Panc1 (cell line): Measurements from ENCODE around the gene GADD45A. TPM values are rescaled to one million over a fixed set of nuclear protein-coding genes. Genes with fewer than 3 reads are reported as not detected.
A peak's percentile ranks its signal among the peaks of the same experiment; 100 is the strongest.

Experiments used
- ATAC-seq: fragments of 200-7000 bp; cut with Tn5 transposase; 2 replicates; pipeline ENCODE4 v1.9.1; 2020; ENCODE audit warnings: mild to moderate bottlenecking, moderate library complexity
- BruUV-seq: library from RNA; stranded (reverse); fragments of 400-500 nt; replicated peaks from 2 replicates; lab custom pipeline; 2021; lab: Mats Ljungman, UMichigan
- CTCF ChIA-PET: fragments of 300-600 bp; sonication (Branson Sonifier 250); formaldehyde crosslinking; loops from one replicate; lab custom pipeline; 2022; ENCODE audit warnings: antibody characterized with exemption; lab: Charles Lee
- POLR2A ChIA-PET: fragments of 300-600 bp; sonication (Branson Sonifier 250); formaldehyde crosslinking; loops from one replicate; lab custom pipeline; 2022; ENCODE audit warnings: antibody characterized with exemption; lab: Charles Lee
- DNase-seq: peaks from one replicate; pipeline ENCODE4 v3.0.0-alpha.2; 2010; ENCODE audit warnings: low read depth, low spot score
- H3K27ac ChIP-seq: 2 replicates; pipeline ENCODE4 v1.5.1; 2011; ENCODE audit warnings: mild to moderate bottlenecking, low read length, inconsistent platforms
- H3K27me3 ChIP-seq: fragments of 200-500 bp; sonication (Bioruptor generic); 2 replicates; pipeline ENCODE4 v1.6.0; 2014; ENCODE audit warnings: low read length, inconsistent platforms; ENCODE audit not compliant: control insufficient read depth, insufficient read depth
- H3K36me3 ChIP-seq: fragments of 200-500 bp; sonication (Bioruptor generic); 2 replicates; pipeline ENCODE4 v1.5.1; 2014; ENCODE audit warnings: inconsistent platforms, mild to moderate bottlenecking, low read length, moderate library complexity; ENCODE audit not compliant: control insufficient read depth, insufficient read depth
- H3K4me1 ChIP-seq: 2 replicates; pipeline ENCODE4 v1.5.1; 2011; ENCODE audit warnings: inconsistent platforms, mild to moderate bottlenecking, low read length, moderate library complexity; ENCODE audit not compliant: control insufficient read depth, insufficient read depth
- H3K4me3 ChIP-seq, 2 experiments: 2 replicates each; pipeline ENCODE4 v1.5.1; 2011 to 2012; ENCODE audit warnings: low read depth in 2 of 2, low read length in 2 of 2, mild to moderate bottlenecking in 2 of 2, inconsistent platforms in 1 of 2, moderate library complexity in 1 of 2
- H3K9me3 ChIP-seq: fragments of 200-500 bp; sonication (Bioruptor generic); 2 replicates; pipeline ENCODE4 v1.5.1; 2014; ENCODE audit warnings: low read depth, mild to moderate bottlenecking, inconsistent platforms, low read length, moderate library complexity; ENCODE audit not compliant: control insufficient read depth, insufficient read depth
- CTCF ChIP-seq: fragments of 450-650 bp; IDR thresholded peaks from 2 replicates; pipeline ENCODE4 v1.5.1; 2017; ENCODE audit warnings: mild to moderate bottlenecking
- POLR2AphosphoS5 ChIP-seq: IDR thresholded peaks from 2 replicates; pipeline ENCODE4 v1.6.1; 2012; ENCODE audit warnings: mild to moderate bottlenecking, low read depth, low read length, moderate library complexity
- REST ChIP-seq, 2 experiments: IDR thresholded peaks; 2 replicates each; pipeline ENCODE4 v1.6.1; 2011 to 2012; ENCODE audit warnings: low read depth in 2 of 2, control low read depth in 1 of 2, low read length in 1 of 2, mild to moderate bottlenecking in 1 of 2, moderate library complexity in 1 of 2; ENCODE audit not compliant: insufficient read depth in 1 of 2
- SIN3A ChIP-seq: IDR thresholded peaks from 2 replicates; pipeline ENCODE4 v1.6.1; 2012; ENCODE audit warnings: low read depth, mild to moderate bottlenecking, low read length, moderate library complexity, borderline replicate concordance; ENCODE audit not compliant: insufficient read depth
- TCF7L2 ChIP-seq: IDR thresholded peaks from 2 replicates; pipeline ENCODE4 v1.6.1; 2011; ENCODE audit warnings: mild to moderate bottlenecking, low read depth, low read length, inconsistent platforms
- in situ Hi-C: cut with HindIII; loops from 2 replicates; pipeline ENCODE4 v1.10.0; 2016; ENCODE audit warnings: low sequenced_read_pairs, low pct_unique_long_range_greater_than_20kb
- intact Hi-C: fragments of 100-400 bp; cut with micrococcal nuclease; formaldehyde crosslinking; loops from one replicate; pipeline ENCODE4 v1.10.0; 2022; ENCODE audit not compliant: unreplicated experiment
- total RNA-seq: library from RNA; stranded (reverse); gene quantifications from one replicate; pipeline ENCODE4 v1.2.1, GENCODE V29; 2021; ENCODE audit not compliant: unreplicated experiment

The GADD45A gene
- total RNA-seq, 1 experiment from 2014 or later: 106 TPM

GRCh38 chr1:67689267-67690017, 4.4 kb downstream of the GADD45A start:
- no TSS peak for BruUV-seq
- Histone ChIP-seq H3K27me3 (no peaks in the 10 kb centered on the region), H3K27ac (peak overlapping the region; percentile 92), H3K9me3 (no peaks in the 10 kb centered on the region), H3K4me3 (no peak overlapping the region), H3K4me1 (peaks cover 27% of the 10 kb centered on the region), H3K36me3 (peaks cover 21% of the 10 kb centered on the region)
- intact Hi-C loops (loop anchor here (5.0 to 10.0 kb wide), 3 partner anchors 58 to 155 kb away; no protein-coding TSS in a partner anchor), in situ Hi-C loops (no loop called here)
- 0 out of 2 replicates have a peak, but pooled peaks have one; percentile 56 for TF ChIP-seq POLR2AphosphoS5
- TF ChIP-seq TCF7L2: 0 out of 2 replicates have a peak, but pooled peaks have one; percentile 16
- TF ChIP-seq SIN3A: no peak
- ChIA-PET POLR2A (no interaction called here), CTCF (no interaction called here)
- no peak for DNase-seq
- ATAC-seq: no peak

GRCh38 chr1:67690018-67690363, 5.0 kb downstream of the GADD45A start:
- peak overlapping the region; percentile 92 for H3K27ac ChIP-seq
- in situ Hi-C loops (no loop called here), intact Hi-C loops (loop anchor here (5.0 kb wide), 1 partner anchor 67 kb away; no protein-coding TSS in a partner anchor)
- no peak for DNase-seq
- no TSS peak for BruUV-seq
- H3K4me3 ChIP-seq: no peak overlapping the region
- ATAC-seq: no peak
- H3K27me3 ChIP-seq: no peaks in the 10 kb centered on the region
- H3K36me3 ChIP-seq: peaks cover 21% of the 10 kb centered on the region
- H3K4me1 ChIP-seq: peaks cover 27% of the 10 kb centered on the region
- TF ChIP-seq TCF7L2: no peak
- no peak for TF ChIP-seq CTCF
- no peak for TF ChIP-seq SIN3A
- TF ChIP-seq POLR2AphosphoS5: no peak
- TF ChIP-seq REST (IDR thresholded peaks at IDR 0.05; ENCODE audit: insufficient read depth in 1 of 2, low read depth in 2 of 2, low read length in 1 of 2): no peak
- ChIA-PET CTCF (no interaction called here), POLR2A (no interaction called here)
- H3K9me3 ChIP-seq: no peaks in the 10 kb centered on the region

- no peak overlapping the region for H3K4me3 ChIP-seq
- ATAC-seq (no peak), DNase-seq (no peak)
- BruUV-seq: no TSS peak
- no peaks in the 10 kb centered on the region for H3K27me3 ChIP-seq
- POLR2A ChIA-PET: no interaction called here
- no peaks in the 10 kb centered on the region for H3K9me3 ChIP-seq
- H3K4me1 ChIP-seq: peaks cover 27% of the 10 kb centered on the region
- H3K27ac ChIP-seq: peak overlapping the region; percentile 59; the same call in 1 of the 2 replicates
- in situ Hi-C loops (no loop called here), intact Hi-C loops (loop anchor here (5.0 kb wide), 1 partner anchor 67 kb away; no protein-coding TSS in a partner anchor)
- TF ChIP-seq TCF7L2 (no peak), REST (IDR thresholded peaks at IDR 0.05; ENCODE audit: insufficient read depth in 1 of 2, low read depth in 2 of 2, low read length in 1 of 2) (no peak), SIN3A (no peak), POLR2AphosphoS5 (no peak), CTCF (no peak)
- CTCF ChIA-PET: no interaction called here
- H3K36me3 ChIP-seq: peaks cover 20% of the 10 kb centered on the region
Observed at GRCh38 chr1:67690411-67690810, 5.4 kb downstream of the GADD45A start.
